H9 (cell line): ENCODE measurements around the gene CXCR5. TPM values are rescaled to one million over a fixed set of nuclear protein-coding genes. Genes with fewer than 3 reads are reported as not detected.

Source experiments
- DNase-seq: peaks from one replicate; pipeline ENCODE4 v3.0.0-alpha.2; 2017
- H2AFZ ChIP-seq: one replicate; pipeline ENCODE4 v1.6.1; 2013; ENCODE audit warnings: mild to moderate bottlenecking, low read length, control low read depth, moderate library complexity
- H2AK5ac ChIP-seq: 2 replicates; pipeline ENCODE4 v1.6.1; 2013; ENCODE audit warnings: low read length, control low read depth, mixed read lengths; ENCODE audit not compliant: insufficient read length
- H2BK120ac ChIP-seq: one replicate; pipeline ENCODE4 v1.6.1; 2013; ENCODE audit warnings: low read depth, mild to moderate bottlenecking, low read length, control low read depth, inconsistent platforms; ENCODE audit not compliant: poor library complexity, severe bottlenecking
- H2BK12ac ChIP-seq: 2 replicates; pipeline ENCODE4 v1.6.1; 2013; ENCODE audit warnings: low read length, control low read depth, mixed read lengths, low read depth; ENCODE audit not compliant: insufficient read length
- H2BK15ac ChIP-seq: 2 replicates; pipeline ENCODE4 v1.6.1; 2013; ENCODE audit warnings: low read depth, low read length, control low read depth
- H2BK20ac ChIP-seq: one replicate; pipeline ENCODE4 v1.6.1; 2013; ENCODE audit warnings: low read depth, mild to moderate bottlenecking, low read length, control low read depth, inconsistent platforms; ENCODE audit not compliant: poor library complexity, severe bottlenecking
- H2BK5ac ChIP-seq: 2 replicates; pipeline ENCODE4 v1.6.1; 2013; ENCODE audit warnings: low read length, control low read depth, mixed read lengths; ENCODE audit not compliant: insufficient read length
- H3K14ac ChIP-seq: 2 replicates; pipeline ENCODE4 v1.6.1; 2013; ENCODE audit warnings: low read length, control low read depth; ENCODE audit not compliant: insufficient read depth
- H3K18ac ChIP-seq: 2 replicates; pipeline ENCODE4 v1.6.1; 2013; ENCODE audit warnings: low read depth, mild to moderate bottlenecking, mixed read lengths, low read length, control low read depth; ENCODE audit not compliant: insufficient read length
- H3K23ac ChIP-seq: 2 replicates; pipeline ENCODE4 v1.6.1; 2013; ENCODE audit warnings: low read length, control low read depth, mixed read lengths, low read depth; ENCODE audit not compliant: insufficient read length
- H3K23me2 ChIP-seq: 2 replicates; pipeline ENCODE4 v1.6.1; 2013; ENCODE audit warnings: low read depth, mild to moderate bottlenecking, mixed read lengths, low read length, control low read depth; ENCODE audit not compliant: insufficient read length, poor library complexity, severe bottlenecking
- H3K27ac ChIP-seq: 2 replicates; pipeline ENCODE4 v1.5.1; 2013; ENCODE audit warnings: low read length, control low read depth, mixed read lengths, low read depth; ENCODE audit not compliant: insufficient read length
- H3K27me3 ChIP-seq: 2 replicates; pipeline ENCODE4 v1.6.1; 2013; ENCODE audit warnings: low read length, control low read depth, inconsistent platforms; ENCODE audit not compliant: insufficient read depth
- H3K4ac ChIP-seq: 2 replicates; pipeline ENCODE4 v1.6.1; 2013; ENCODE audit warnings: low read depth, mild to moderate bottlenecking, control low read depth, inconsistent platforms, low read length, moderate library complexity
- H3K4me1 ChIP-seq: 2 replicates; pipeline ENCODE4 v1.6.1; 2013; ENCODE audit warnings: low read length, control low read depth, inconsistent platforms; ENCODE audit not compliant: insufficient read depth
- H3K4me2 ChIP-seq: 2 replicates; pipeline ENCODE4 v1.6.1; 2013; ENCODE audit warnings: low read length, control low read depth, mixed read lengths; ENCODE audit not compliant: insufficient read length, insufficient read depth
- H3K56ac ChIP-seq: 2 replicates; pipeline ENCODE4 v1.6.1; 2013; ENCODE audit warnings: low read depth, mild to moderate bottlenecking, mixed read lengths, low read length, control low read depth; ENCODE audit not compliant: insufficient read length
- H3K79me1 ChIP-seq: 2 replicates; pipeline ENCODE4 v1.6.1; 2013; ENCODE audit warnings: low read depth, mild to moderate bottlenecking, moderate library complexity, low read length, control low read depth, inconsistent platforms; ENCODE audit not compliant: insufficient read depth, poor library complexity, severe bottlenecking
- H3K79me2 ChIP-seq: 2 replicates; pipeline ENCODE4 v1.6.1; 2013; ENCODE audit warnings: low read length, control low read depth, inconsistent platforms; ENCODE audit not compliant: insufficient read depth
- H3K9ac ChIP-seq: 2 replicates; pipeline ENCODE4 v1.6.1; 2013; ENCODE audit warnings: low read length, control low read depth, mixed read lengths; ENCODE audit not compliant: insufficient read length; ENCODE audit errors: extremely low read depth
- H3K9me3 ChIP-seq: one replicate; pipeline ENCODE4 v1.6.1; 2013; ENCODE audit warnings: low read depth, low read length, inconsistent platforms; ENCODE audit not compliant: control insufficient read depth
- H3T11ph ChIP-seq: one replicate; pipeline ENCODE4 v1.6.1; 2013; ENCODE audit warnings: mild to moderate bottlenecking, low read length, control low read depth, inconsistent platforms
- H4K20me1 ChIP-seq: one replicate; pipeline ENCODE4 v1.6.1; 2013; ENCODE audit not compliant: control insufficient read depth, insufficient read length, insufficient read depth
- H4K5ac ChIP-seq: 2 replicates; pipeline ENCODE4 v1.6.1; 2013; ENCODE audit warnings: low read depth, mild to moderate bottlenecking, mixed read lengths, low read length, control low read depth; ENCODE audit not compliant: insufficient read length
- H4K8ac ChIP-seq: replicated peaks from 2 replicates; pipeline ENCODE4 v1.6.1; 2013; ENCODE audit warnings: low read length, control low read depth, mixed read lengths, low read depth; ENCODE audit not compliant: insufficient read length
- H4K91ac ChIP-seq: 2 replicates; pipeline ENCODE4 v1.6.1; 2013; ENCODE audit warnings: low read depth, mild to moderate bottlenecking, moderate library complexity, mixed read lengths, low read length, control low read depth; ENCODE audit not compliant: insufficient read length
- H3K27ac Mint-ChIP-seq, 3 experiments: 2 replicates in 2 of 3; 3 replicates in 1 of 3; pipeline ENCODE4 v1.8.0; 2020 to 2021; ENCODE audit warnings: mixed read lengths in 3 of 3, mild to moderate bottlenecking in 1 of 3, moderate library complexity in 1 of 3
- H3K27me3 Mint-ChIP-seq: 2 replicates; pipeline ENCODE4 v1.8.0; 2021; ENCODE audit warnings: low read depth, mild to moderate bottlenecking, moderate library complexity, mixed read lengths
- H3K36me3 Mint-ChIP-seq, 3 experiments: 2 replicates in 2 of 3; 3 replicates in 1 of 3; pipeline ENCODE4 v1.8.0; 2020 to 2021; ENCODE audit warnings: low read depth in 3 of 3, mixed read lengths in 3 of 3; ENCODE audit not compliant: insufficient read depth in 1 of 3
- H3K4me1 Mint-ChIP-seq, 2 experiments: 2 replicates each; pipeline ENCODE4 v1.8.0; 2020; ENCODE audit warnings: mixed read lengths in 2 of 2
- H3K4me3 Mint-ChIP-seq, 2 experiments: 2 replicates in 1 of 2; 3 replicates in 1 of 2; pipeline ENCODE4 v1.8.0; 2020 to 2021; ENCODE audit warnings: mild to moderate bottlenecking in 2 of 2, mixed read lengths in 2 of 2, moderate library complexity in 1 of 2
- H3K9me3 Mint-ChIP-seq, 2 experiments: 2 replicates in 1 of 2; 3 replicates in 1 of 2; pipeline ENCODE4 v1.8.0; 2020; ENCODE audit warnings: mild to moderate bottlenecking in 2 of 2, mixed read lengths in 2 of 2, moderate library complexity in 1 of 2
- CTCF ChIP-seq: fragments of 200-600 bp; sonication (generic); conservative IDR thresholded peaks from 3 replicates; pipeline ENCODE4 v1.8.0; 2021; ENCODE audit warnings: antibody characterized with exemption, mild to moderate bottlenecking
- WGBS: extraction: QIAGEN DNeasy Blood & Tissue Kit; methylation state at CpG from one replicate; pipeline ENCODE4 v1.1.7; 2013; ENCODE audit warnings: missing lambda C conversion rate, low lambda C conversion rate, mixed read lengths; ENCODE audit not compliant: insufficient read length; ENCODE audit errors: extremely low coverage; 5-methylcytosine and 5-hydroxymethylcytosine counted together
- total RNA-seq: library from RNA; stranded (reverse); gene quantifications from 2 replicates; pipeline ENCODE4 v1.2.1, GENCODE V29; 2021

CXCR5 gene
- total RNA-seq, 1 experiment from 2014 or later: 0.07 TPM

GRCh38 chr11:118912742-118913410, 29.2 kb downstream of the CXCR5 start:
- Histone ChIP-seq H3K4me1 (peaks cover 13% of the 10 kb centered on the region; the same call in 1 of the 2 replicates), H4K8ac (no peak overlapping the region), H3K23ac (no peak overlapping the region), H2BK120ac (no peak overlapping the region), H3K79me2 (peaks cover 8% of the 10 kb centered on the region; the same call in 1 of the 2 replicates), H2BK5ac (peak overlapping the region; percentile 44), H2AFZ (no peak overlapping the region), H3K23me2 (peaks cover 14% of the 10 kb centered on the region), H2BK15ac (no peak overlapping the region; the same call in 1 of the 2 replicates), H4K91ac (no peak overlapping the region), H4K20me1 (no peaks in the 10 kb centered on the region), H3K4me2 (peak overlapping the region; percentile 74), H3K79me1 (peaks cover 5% of the 10 kb centered on the region), H2BK20ac (no peak overlapping the region), H3K18ac (peak overlapping the region; percentile 61), H2AK5ac (no peak overlapping the region), H2BK12ac (no peak overlapping the region), H3K9ac (peak overlapping the region; percentile 16), H3K27ac (peak overlapping the region; percentile 80), H4K5ac (no peak overlapping the region), H3K56ac (no peak overlapping the region), H3K9me3 (no peaks in the 10 kb centered on the region), H3K27me3 (no peaks in the 10 kb centered on the region), H3T11ph (no peak overlapping the region), H3K4ac (no peak overlapping the region; the same call in 1 of the 2 replicates), H3K14ac (peak overlapping the region; percentile 82)
- Mint-ChIP-seq H3K9me3 (no peaks in the 10 kb centered on the region; a peak in 2 of 5 replicates), H3K4me1 (peaks cover 69 to 84% of the 10 kb centered on the region in 2 experiments), H3K36me3 (peaks cover 4 to 17% (median 13%) of the 10 kb centered on the region in 3 experiments; a peak in 5 of 7 replicates), H3K4me3 (peak overlapping the region; percentile 66 to 81), H3K27me3 (no peaks in the 10 kb centered on the region), H3K27ac (peak overlapping the region; percentile 99 to 100 (median 99))
- DNase-seq: no peak
- no peak for TF ChIP-seq CTCF
- WGBS: no CpG with 5 or more reads among the region's 12 CpGs
